Epithelial cell of proximal tubule (primary cell): Measurements from ENCODE around the gene RAP1GAP. TPM values are rescaled to one million over a fixed set of nuclear protein-coding genes. Genes with fewer than 3 reads are reported as not detected.

Experiments
- DNase-seq: peaks from one replicate; pipeline ENCODE4 v3.0.0-alpha.2; 2011; ENCODE audit warnings: low read depth
- H3K4me3 ChIP-seq: 2 replicates; pipeline ENCODE4 v1.5.1; 2011; ENCODE audit warnings: low read depth, mild to moderate bottlenecking, low read length
- total RNA-seq: library from RNA; depleted of rRNA; stranded (reverse); fragments of >200 nt; gene quantifications from 2 replicates; pipeline ENCODE4 v1.2.3, GENCODE V29; 2015
- TF ChIP-seq, protein P1 (sequence below): conservative IDR thresholded peaks from 2 replicates; pipeline ENCODE4 v1.5.1; 2012; ENCODE audit warnings: low read depth, mild to moderate bottlenecking, low read length

RAP1GAP gene
- total RNA-seq, 1 donor from 2014 or later: 2.4 TPM

DNA sequence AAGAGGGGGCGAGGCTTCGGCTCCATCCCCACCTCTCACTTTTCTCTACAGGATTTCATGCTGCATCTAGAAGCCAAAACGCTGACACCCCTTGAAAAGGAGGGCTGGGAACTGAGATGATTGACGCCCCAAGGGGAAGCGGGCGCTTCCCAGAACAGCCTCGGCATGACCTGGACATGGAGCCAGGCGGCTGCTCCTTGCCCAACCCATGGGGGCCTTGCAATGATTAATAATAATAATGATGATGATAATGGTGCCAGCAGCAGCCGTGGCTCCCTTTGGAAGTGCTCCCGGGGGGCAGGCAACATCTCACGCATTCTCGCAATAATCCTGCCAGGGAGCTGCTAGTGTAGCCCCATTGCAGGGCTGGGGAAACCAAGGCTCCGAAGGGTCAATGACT, 78.2 kb downstream of the RAP1GAP start:
- DNase-seq: no peak
- no peak overlapping the region for H3K4me3 ChIP-seq
- TF ChIP-seq, protein P1, sequence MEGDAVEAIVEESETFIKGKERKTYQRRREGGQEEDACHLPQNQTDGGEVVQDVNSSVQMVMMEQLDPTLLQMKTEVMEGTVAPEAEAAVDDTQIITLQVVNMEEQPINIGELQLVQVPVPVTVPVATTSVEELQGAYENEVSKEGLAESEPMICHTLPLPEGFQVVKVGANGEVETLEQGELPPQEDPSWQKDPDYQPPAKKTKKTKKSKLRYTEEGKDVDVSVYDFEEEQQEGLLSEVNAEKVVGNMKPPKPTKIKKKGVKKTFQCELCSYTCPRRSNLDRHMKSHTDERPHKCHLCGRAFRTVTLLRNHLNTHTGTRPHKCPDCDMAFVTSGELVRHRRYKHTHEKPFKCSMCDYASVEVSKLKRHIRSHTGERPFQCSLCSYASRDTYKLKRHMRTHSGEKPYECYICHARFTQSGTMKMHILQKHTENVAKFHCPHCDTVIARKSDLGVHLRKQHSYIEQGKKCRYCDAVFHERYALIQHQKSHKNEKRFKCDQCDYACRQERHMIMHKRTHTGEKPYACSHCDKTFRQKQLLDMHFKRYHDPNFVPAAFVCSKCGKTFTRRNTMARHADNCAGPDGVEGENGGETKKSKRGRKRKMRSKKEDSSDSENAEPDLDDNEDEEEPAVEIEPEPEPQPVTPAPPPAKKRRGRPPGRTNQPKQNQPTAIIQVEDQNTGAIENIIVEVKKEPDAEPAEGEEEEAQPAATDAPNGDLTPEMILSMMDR: no peak

DNA sequence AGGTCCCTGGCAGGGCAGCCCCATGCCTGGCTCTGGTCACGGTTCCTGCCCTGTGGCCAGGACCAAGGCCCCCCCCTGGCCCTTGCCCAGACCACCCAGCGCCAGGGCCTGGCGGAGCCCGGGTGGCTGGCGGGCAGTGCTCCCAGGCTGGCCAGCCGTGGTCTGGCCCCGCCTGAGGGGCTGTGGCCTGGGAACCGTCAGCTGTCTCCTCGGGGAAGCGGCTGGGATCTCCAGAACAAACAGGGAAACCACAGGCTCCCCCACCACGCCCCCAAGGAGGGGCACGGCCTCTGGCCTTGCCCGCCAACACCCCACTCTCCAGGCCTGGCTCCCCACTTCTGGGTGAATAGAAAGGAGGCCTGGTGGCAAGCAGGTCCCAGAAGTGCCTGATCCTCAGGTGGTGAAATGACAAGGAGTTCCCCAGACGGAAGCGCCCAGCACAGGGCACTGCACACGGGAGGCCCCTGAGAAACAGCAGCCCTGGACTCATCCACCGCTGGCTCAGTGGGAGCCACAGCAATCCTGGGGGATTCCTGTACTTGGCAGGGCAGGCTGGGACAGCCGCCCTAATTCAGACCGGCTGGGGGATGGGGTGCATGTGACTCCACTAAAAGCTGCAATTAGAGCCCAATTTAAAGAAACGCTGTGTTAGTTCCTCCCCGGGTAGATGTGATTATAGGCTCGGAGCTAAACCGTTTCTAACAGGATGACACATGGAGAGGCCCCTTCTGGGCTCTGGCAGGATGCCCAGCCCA, 78.9 kb downstream of the RAP1GAP start:
- no peak for DNase-seq
- H3K4me3 ChIP-seq: no peak overlapping the region
- TF ChIP-seq, protein P1: no peak

- TF ChIP-seq, protein P1: no peak
- no peak for DNase-seq
These were observed 79.5 kb downstream of the RAP1GAP start for GRCh38 chr1:21589618-21590017.

GRCh38 chr1:21587602-21587953, 81.6 kb downstream of the RAP1GAP start:
- H3K4me3 ChIP-seq: no peak overlapping the region
- TF ChIP-seq, protein P1: no peak
- no peak for DNase-seq

More at GRCh38 chr1:21589618-21590017, 79.5 kb downstream of the RAP1GAP start:
- H3K4me3 ChIP-seq: no peak overlapping the region

GRCh38 chr1:21586846-21587601, 82.1 kb downstream of the RAP1GAP start:
- no peak overlapping the region for H3K4me3 ChIP-seq
- DNase-seq: peak; percentile 79
- TF ChIP-seq, protein P1: no peak

- TF ChIP-seq, protein P1: no peak
- no peak for DNase-seq
- no peak overlapping the region for H3K4me3 ChIP-seq
These were observed 82.9 kb downstream of the RAP1GAP start for GRCh38 chr1:21586222-21586621.

- no peak overlapping the region for H3K4me3 ChIP-seq
- no peak for DNase-seq
- TF ChIP-seq, protein P1: no peak
These were observed 84.1 kb downstream of the RAP1GAP start for GRCh38 chr1:21585037-21585436.
